ENCODE results near the gene SUFU. TPM values are rescaled to one million over a fixed set of nuclear protein-coding genes. Genes with fewer than 3 reads are reported as not detected.

The SUFU gene
- polyA plus RNA-seq, 1 experiment = 8.5 TPM

DNA sequence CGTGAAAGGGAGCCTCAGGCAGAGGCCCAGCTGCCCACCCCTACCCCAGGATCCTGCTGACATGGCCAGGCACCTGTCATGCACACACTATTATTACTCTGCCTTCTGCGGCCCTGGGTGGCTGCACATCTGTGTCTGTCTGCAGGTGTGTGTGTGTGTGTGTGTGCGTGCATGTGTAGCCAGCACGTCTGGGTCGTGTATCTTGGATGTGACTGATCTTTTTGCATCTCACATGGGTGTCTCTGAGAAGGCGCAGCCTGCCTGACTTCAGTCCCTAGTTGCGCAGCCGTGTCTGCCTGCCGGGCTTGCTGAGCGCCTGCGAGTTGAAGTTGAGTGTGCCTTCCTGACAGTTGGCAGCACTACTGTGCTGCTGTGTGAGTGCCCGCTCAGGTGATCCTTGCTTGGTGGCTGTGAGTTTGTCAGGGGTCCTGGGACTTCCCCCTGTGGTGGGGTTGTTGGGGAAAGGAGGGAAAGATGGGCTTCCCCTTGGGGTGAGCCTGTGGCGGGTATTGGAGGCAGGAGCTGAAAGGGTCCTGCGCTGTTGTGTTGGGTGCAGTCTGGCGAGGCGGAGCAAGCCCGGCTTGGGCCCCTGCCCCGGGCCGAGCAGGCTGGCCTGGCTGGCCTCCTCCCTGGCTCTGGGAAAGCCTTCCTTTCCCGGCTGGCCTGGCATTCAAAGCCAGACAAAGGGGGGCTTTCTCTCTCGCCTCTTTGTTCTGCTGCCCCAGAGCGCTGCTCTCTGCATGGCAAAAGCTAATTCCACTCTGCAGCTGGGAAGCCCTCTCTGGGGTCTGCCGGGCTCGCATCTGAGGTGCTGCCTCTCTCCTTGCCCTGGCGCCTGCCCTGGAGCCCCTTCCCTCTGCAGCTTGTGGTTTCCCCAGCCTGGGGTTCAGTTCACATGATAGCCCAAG lies 145.4 kb downstream of the SUFU start:
- ChIA-PET CTCF (interaction anchor here (1.8 to 2.6 kb wide), 2 partner anchors 27 to 29 kb away, joined by 6 to 13 read pairs; no protein-coding TSS in a partner anchor), POLR2A (no interaction called here)
- TF ChIP-seq, protein P1, sequence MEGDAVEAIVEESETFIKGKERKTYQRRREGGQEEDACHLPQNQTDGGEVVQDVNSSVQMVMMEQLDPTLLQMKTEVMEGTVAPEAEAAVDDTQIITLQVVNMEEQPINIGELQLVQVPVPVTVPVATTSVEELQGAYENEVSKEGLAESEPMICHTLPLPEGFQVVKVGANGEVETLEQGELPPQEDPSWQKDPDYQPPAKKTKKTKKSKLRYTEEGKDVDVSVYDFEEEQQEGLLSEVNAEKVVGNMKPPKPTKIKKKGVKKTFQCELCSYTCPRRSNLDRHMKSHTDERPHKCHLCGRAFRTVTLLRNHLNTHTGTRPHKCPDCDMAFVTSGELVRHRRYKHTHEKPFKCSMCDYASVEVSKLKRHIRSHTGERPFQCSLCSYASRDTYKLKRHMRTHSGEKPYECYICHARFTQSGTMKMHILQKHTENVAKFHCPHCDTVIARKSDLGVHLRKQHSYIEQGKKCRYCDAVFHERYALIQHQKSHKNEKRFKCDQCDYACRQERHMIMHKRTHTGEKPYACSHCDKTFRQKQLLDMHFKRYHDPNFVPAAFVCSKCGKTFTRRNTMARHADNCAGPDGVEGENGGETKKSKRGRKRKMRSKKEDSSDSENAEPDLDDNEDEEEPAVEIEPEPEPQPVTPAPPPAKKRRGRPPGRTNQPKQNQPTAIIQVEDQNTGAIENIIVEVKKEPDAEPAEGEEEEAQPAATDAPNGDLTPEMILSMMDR (IDR thresholded peaks at IDR 0.05; ENCODE audit: insufficient read depth, low read depth, low read length) = no peak
- no peak for DNase-seq (ENCODE audit: low read depth)
- H3K4me3 ChIP-seq (ENCODE audit: low read depth, low read length) = peak overlapping the region; percentile 87
- H3K36me3 ChIP-seq (ENCODE audit: control insufficient read depth, insufficient read depth, low read length) = peaks cover 32% of the 10 kb centered on the region
- H3K27me3 ChIP-seq (ENCODE audit: control insufficient read depth, insufficient read depth, low read length) = no peaks in the 10 kb centered on the region

DNA sequence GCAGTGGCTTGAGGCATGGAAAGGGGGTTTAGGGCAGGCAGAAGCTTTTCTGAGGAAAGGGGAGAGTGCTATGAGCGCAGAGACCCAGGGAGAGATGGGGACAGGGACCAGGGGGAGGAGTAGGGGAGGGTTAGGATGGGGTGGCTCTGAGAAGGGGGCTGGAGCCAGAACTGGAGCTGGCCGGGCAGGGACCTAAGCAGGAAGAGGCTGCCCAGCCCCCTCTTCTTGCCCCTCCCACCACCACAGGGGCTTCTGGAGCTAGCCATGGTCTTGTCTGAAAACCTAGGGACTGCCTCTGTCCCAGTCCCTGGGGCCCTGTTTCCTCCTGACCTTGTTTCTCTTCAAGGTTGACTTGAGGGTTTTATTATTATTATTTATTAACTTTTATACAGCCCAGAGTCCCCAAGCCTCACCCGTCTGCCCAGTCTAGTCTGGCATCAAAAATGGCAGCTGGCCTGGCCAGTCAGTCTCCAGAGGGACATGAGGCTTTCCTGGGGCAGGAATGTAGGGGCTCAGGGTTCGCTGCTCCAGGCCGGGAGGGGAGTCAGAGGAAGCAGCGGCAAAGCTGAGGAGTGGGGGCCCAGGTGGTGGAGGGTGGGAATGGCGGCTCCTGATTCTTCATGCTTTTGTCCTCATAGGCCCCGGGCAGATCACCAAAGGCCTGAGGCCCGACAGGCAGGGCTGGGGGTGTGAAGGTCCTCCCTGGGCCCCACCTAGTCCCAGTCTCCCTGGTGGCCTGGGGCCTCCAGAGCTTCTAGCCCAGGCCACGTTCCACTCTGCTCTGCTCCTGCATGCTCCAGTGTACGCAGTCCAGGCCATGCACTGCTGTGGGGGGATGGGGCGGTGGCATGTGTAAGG lies 146.3 kb downstream of the SUFU start:
- POLR2A ChIA-PET = no interaction called here

DNA sequence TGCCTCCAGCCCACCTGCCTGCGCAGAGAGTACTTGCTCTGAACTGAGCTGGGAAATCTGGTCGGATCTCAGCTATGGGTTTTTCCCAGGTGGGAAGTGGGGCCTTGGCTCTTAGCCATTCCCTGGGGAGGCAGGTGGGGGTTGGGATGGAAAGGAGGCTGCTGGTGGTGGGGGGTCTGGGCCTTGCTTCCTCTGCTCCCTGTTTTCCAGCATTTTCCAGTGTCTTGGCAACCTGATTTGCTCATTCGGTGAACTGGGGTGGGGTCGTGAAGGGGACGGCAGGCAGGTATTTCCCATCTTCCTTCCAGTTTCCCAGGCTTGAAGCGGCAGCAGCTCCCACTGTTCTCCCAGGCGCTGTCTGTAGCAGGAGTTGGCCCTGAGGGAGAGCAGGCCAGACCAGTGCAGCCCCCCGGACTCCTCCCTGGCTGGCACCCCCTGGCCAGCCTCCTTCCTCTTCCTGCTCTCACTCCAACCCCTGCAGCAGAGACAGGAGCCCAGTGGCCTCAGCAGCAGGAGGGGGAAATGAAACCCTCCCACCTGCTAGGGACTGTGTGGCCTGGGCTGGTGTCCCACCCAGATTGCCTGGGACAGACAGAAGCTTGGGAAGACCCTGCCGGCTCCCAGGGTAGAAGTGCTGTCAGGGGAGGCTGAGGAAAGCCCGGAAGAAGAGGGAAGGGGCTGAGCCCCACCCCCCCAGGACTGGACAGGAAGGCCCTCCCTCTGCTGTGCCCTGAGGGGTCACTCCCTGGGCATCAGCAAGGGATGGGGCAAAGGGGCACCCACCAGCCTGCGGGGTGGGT lies 147.1 kb downstream of the SUFU start:
- TF ChIP-seq, protein P1 (IDR thresholded peaks at IDR 0.05; ENCODE audit: insufficient read depth, low read depth, low read length) = no peak
- POLR2A ChIA-PET = no interaction called here
- DNase-seq (ENCODE audit: low read depth) = no peak

More for the DNA sequence above, 146.3 kb downstream of the SUFU start:
- Histone ChIP-seq H3K4me3 (ENCODE audit: low read depth, low read length) (no peak overlapping the region; the same call in 1 of the 2 replicates), H3K27me3 (ENCODE audit: control insufficient read depth, insufficient read depth, low read length) (no peaks in the 10 kb centered on the region), H3K36me3 (ENCODE audit: control insufficient read depth, insufficient read depth, low read length) (peaks cover 36% of the 10 kb centered on the region)
- CTCF ChIA-PET = interaction anchor here (1.0 to 2.6 kb wide), 3 partner anchors 26 to 58 kb away, joined by 3 to 13 read pairs (median 6); no protein-coding TSS in a partner anchor
- TF ChIP-seq, protein P1 (IDR thresholded peaks at IDR 0.05; ENCODE audit: insufficient read depth, low read depth, low read length) = no peak
- no peak for DNase-seq (ENCODE audit: low read depth)

DNA sequence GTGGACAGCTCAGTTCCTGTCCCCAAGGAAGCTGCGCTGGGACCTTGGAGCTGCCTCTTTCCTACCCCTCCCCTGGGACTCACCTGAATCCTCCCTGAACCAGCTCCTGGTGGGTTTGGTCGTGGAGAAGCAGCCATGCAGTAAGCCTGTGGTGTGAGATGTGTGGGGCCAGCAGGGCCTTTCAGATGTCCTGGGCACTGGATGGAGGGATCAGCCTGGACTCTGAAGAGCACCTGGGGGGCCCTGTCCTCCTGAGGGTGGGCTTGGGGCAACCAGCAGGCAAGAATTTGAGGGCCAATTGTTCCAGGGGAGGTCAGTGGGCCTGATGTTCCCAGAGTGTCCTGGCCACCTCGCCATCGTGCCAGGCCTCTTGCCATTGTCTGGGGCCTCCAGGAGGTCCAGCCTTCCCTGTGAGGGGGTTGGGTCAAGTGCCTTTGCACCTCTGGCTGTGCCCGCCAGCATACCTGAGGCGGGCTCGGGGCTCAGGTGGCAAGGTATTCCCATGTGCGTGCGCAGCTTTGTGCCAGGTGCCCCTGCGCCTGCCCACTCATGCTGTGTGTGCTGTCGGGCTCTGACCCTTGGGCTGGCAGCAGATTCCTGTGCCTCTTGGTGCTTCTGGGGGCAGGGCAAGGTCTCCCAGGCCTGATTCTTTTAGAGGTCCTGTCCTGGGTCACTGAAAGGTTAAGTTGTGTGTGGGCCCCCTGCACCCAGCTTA lies 147.8 kb downstream of the SUFU start:
- TF ChIP-seq, protein P1 (IDR thresholded peaks at IDR 0.05; ENCODE audit: insufficient read depth, low read depth, low read length) = no peak
- POLR2A ChIA-PET = no interaction called here
- Histone ChIP-seq H3K4me3 (ENCODE audit: low read depth, low read length) (no peak overlapping the region), H3K36me3 (ENCODE audit: control insufficient read depth, insufficient read depth, low read length) (peaks cover 49% of the 10 kb centered on the region), H3K27me3 (ENCODE audit: control insufficient read depth, insufficient read depth, low read length) (no peaks in the 10 kb centered on the region)
- CTCF ChIA-PET = interaction anchor here (2.6 kb wide), 1 partner anchor 27 kb away, joined by 13 read pairs; no protein-coding TSS in a partner anchor
- DNase-seq (ENCODE audit: low read depth) = no peak

More for the DNA sequence above, 147.1 kb downstream of the SUFU start:
- H3K36me3 ChIP-seq (ENCODE audit: control insufficient read depth, insufficient read depth, low read length) = peaks cover 42% of the 10 kb centered on the region
- H3K27me3 ChIP-seq (ENCODE audit: control insufficient read depth, insufficient read depth, low read length) = no peaks in the 10 kb centered on the region
- CTCF ChIA-PET = interaction anchor here (1.0 to 2.6 kb wide), 3 partner anchors 25 to 58 kb away, joined by 3 to 13 read pairs (median 6); no protein-coding TSS in a partner anchor
- H3K4me3 ChIP-seq (ENCODE audit: low read depth, low read length) = no peak overlapping the region

Measured in BJ (cell line).